Measurements from ENCODE around the gene FAM20A.
"Not testable (repeated sequence)": the region's sequence is repeated elsewhere in the genome, so short reads cannot be mapped to it uniquely, and the experiment has no call there.

Gene FAM20A

GRCh38 chr17:68492394-68493054 is 108.6 kb downstream of the FAM20A start:
- DNase-seq (ENCODE audit: low read depth), result not testable (repeated sequence)

DNA sequence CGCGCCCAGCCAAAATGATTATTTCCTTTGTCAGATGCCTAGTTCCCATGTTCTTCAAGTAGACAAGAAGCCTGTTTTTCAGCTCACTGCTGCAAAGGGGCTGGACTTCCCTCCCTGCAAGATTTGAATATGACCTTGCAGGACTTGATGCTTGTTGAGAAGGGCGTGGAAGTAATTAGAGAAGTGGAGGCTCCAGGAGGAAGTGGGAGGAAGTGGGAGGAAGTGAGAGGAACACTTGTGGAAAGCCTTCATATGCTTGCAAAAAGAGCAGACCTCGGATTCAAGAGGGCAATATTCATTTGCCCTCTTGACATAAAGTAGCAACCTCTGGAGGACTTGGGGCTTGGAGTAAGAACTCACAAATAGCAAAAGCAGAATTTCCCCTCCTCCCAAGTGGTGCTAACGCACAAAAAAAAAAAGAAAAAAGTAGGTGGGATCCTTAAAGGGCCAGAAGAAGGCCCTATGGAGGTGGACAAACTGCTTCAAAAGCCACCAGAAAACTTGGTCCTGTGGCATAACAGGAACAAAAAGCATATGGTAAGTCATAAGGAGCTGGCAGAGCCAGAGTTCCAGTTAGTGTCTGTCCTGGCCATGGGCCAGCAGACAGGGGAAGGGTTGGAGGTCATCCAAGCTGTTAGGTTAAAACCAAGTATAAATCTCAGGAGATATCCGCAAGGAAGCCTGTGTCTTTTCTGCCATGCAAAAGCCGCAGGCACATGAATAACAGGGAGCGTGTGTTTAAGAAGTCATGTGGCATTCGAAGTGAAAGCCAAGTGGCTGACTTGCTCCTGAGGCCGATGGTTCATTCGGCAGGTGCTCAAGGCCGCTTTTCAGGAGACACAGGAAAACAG is 109.6 kb downstream of the FAM20A start:
- DNase-seq (ENCODE audit: low read depth), result no peak

DNA sequence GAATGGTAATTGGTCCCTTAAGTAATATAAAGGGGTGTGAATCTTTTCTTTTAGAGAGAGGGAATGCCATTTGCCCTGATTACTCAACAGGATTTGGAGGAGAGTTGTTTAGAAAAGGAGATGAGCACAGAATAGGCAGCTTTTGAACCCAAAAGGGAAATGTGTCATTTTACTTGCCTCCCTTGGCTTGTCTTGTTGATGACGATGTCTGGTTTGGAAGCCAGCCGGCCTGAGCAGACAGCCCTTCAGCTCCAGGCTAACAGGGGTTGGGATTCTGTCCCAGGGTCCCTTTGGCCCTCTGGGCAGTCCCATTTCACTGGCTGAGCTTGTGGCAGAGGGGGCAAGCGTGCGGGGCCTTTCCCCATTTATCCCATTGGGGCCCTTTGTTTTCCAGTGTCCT is 111.2 kb downstream of the FAM20A start:
- DNase-seq (ENCODE audit: low read depth), result no peak

All from GM04504 (cell line).